ENCODE results near the gene EIF2AK3. TPM values are rescaled to one million over a fixed set of nuclear protein-coding genes. Genes with fewer than 3 reads are reported as not detected.

The EIF2AK3 gene
- polyA plus RNA-seq, 3 donors: 2.0 to 6.6 (median 2.3) TPM

GRCh38 chr2:88606371-88607030 lies 20.8 kb downstream of the EIF2AK3 start:
- Histone ChIP-seq H2AFZ (ENCODE audit: insufficient read depth, low read depth, low read length, poor library complexity, severe bottlenecking) (no peak overlapping the region), H3K4me1 (ENCODE audit: control insufficient read depth in 1 of 2, insufficient read depth in 2 of 2, low read length in 2 of 2) (no peaks in the 10 kb centered on the region), H3K9me3 (replicated peaks in 1 of 2; ENCODE audit: control insufficient read depth in 1 of 2, insufficient read depth in 1 of 2, low read length in 2 of 2) (no peaks in the 10 kb centered on the region), H3K36me3 (replicated peaks in 1 of 2; ENCODE audit: control insufficient read depth in 1 of 2, insufficient read depth in 2 of 2, low read length in 2 of 2) (peaks cover 6 to 8% of the 10 kb centered on the region in 2 donors), H3K4me2 (replicated peaks; ENCODE audit: extremely low read depth, low read length, poor library complexity, severe bottlenecking) (no peak overlapping the region), H3K9ac (ENCODE audit: insufficient read depth, low read length, poor library complexity, severe bottlenecking) (no peak overlapping the region), H4K20me1 (ENCODE audit: insufficient read depth, low read length) (peaks cover 10% of the 10 kb centered on the region), H3K79me2 (ENCODE audit: insufficient read depth, low read length) (no peaks in the 10 kb centered on the region), H3K27ac (ENCODE audit: low read depth in 1 of 2, low read length in 2 of 2) (no peak overlapping the region), H3K27me3 (ENCODE audit: control insufficient read depth in 2 of 2, insufficient read depth in 2 of 2, low read length in 2 of 2) (no peaks in the 10 kb centered on the region), H3K4me3 (replicated peaks in 1 of 3; ENCODE audit: low read depth in 2 of 3, low read length in 3 of 3) (no peak overlapping the region)
- no CpG with 5 or more reads among the region's 3 CpGs for WGBS (ENCODE audit: insufficient coverage)
- no peaks in the 10 kb centered on the region for H3K9me3 Mint-ChIP-seq
- H3K27ac Mint-ChIP-seq: peak overlapping the region in 1 of 7 donors; percentile 33
- H3K27me3 Mint-ChIP-seq (ENCODE audit: low read depth in 3 of 3): peaks cover 0 to 2% (median 0%) of the 10 kb centered on the region in 3 donors
- DNase-seq: no peak
- H3K4me1 Mint-ChIP-seq: no peaks in the 10 kb centered on the region
- no peak for TF ChIP-seq CTCF (IDR thresholded peaks at IDR 0.05)
- H3K36me3 Mint-ChIP-seq: peaks cover 13 to 14% of the 10 kb centered on the region in 2 donors
- intact Hi-C loops (cut with micrococcal nuclease): loop anchor here in 1 of 2 donors (2.0 kb wide), 1 partner anchor 20 kb away; the partner anchor contains the start of gene EIF2AK3
- no peak overlapping the region for H3K4me3 Mint-ChIP-seq

GRCh38 chr2:88603146-88603545 lies 24.1 kb downstream of the EIF2AK3 start:
- H3K4me1 ChIP-seq (ENCODE audit: control insufficient read depth in 1 of 2, insufficient read depth in 2 of 2, low read length in 2 of 2): no peaks in the 10 kb centered on the region
- H3K9me3 ChIP-seq (replicated peaks in 1 of 2; ENCODE audit: control insufficient read depth in 1 of 2, insufficient read depth in 1 of 2, low read length in 2 of 2): no peaks in the 10 kb centered on the region
- intact Hi-C loops (cut with micrococcal nuclease): no loop called here
- no peaks in the 10 kb centered on the region for H3K27me3 ChIP-seq (ENCODE audit: control insufficient read depth in 2 of 2, insufficient read depth in 2 of 2, low read length in 2 of 2)
- no peak for TF ChIP-seq CTCF (IDR thresholded peaks at IDR 0.05)
- H2AFZ ChIP-seq (ENCODE audit: insufficient read depth, low read depth, low read length, poor library complexity, severe bottlenecking): no peak overlapping the region
- H3K4me3 Mint-ChIP-seq: no peak overlapping the region
- peaks cover 4 to 7% of the 10 kb centered on the region in 2 donors for H3K36me3 Mint-ChIP-seq
- H4K20me1 ChIP-seq (ENCODE audit: insufficient read depth, low read length): peaks cover 15% of the 10 kb centered on the region
- H3K9me3 Mint-ChIP-seq: no peaks in the 10 kb centered on the region
- H3K27ac ChIP-seq (ENCODE audit: low read depth in 1 of 2, low read length in 2 of 2): no peak overlapping the region
- H3K79me2 ChIP-seq (ENCODE audit: insufficient read depth, low read length): peaks cover 14% of the 10 kb centered on the region
- H3K9ac ChIP-seq (ENCODE audit: insufficient read depth, low read length, poor library complexity, severe bottlenecking): no peak overlapping the region
- WGBS (ENCODE audit: insufficient coverage): 100% methylated on average over 4 of the region's 4 CpGs
- no peak for DNase-seq
- peaks cover 12% of the 10 kb centered on the region for H3K4me1 Mint-ChIP-seq
- H3K4me3 ChIP-seq (replicated peaks in 1 of 3; ENCODE audit: low read depth in 2 of 3, low read length in 3 of 3): no peak overlapping the region
- no peak overlapping the region for H3K27ac Mint-ChIP-seq
- no peak overlapping the region for H3K4me2 ChIP-seq (replicated peaks; ENCODE audit: extremely low read depth, low read length, poor library complexity, severe bottlenecking)
- no peaks in the 10 kb centered on the region for H3K36me3 ChIP-seq (replicated peaks in 1 of 2; ENCODE audit: control insufficient read depth in 1 of 2, insufficient read depth in 2 of 2, low read length in 2 of 2)
- H3K27me3 Mint-ChIP-seq (ENCODE audit: low read depth in 3 of 3): no peaks in the 10 kb centered on the region

Data from CD14-positive monocyte (primary cell).